ENCODE results near the gene DCAF15.

DCAF15 gene

DNA sequence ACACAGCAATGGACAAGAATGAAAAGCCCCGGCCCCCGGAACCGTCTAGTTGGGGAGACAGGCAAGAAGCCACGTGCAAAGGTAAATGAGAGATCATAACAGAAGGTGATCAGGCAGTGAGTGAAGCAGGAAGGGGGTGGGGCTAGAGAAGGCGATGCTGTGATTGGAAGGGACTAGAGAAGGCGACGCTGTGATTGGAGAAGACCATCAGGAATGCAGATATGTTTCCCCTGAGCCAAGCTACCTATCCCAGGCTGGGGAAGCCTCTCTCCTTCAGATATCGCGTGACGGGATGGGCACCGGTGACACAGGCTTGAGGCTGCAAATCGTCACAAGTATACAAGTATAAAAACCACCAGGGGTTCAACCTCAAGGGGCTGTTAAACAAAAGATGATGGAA is 21.8 kb downstream of the DCAF15 start:
- DNase-seq (ENCODE audit: low read depth in 2 of 2, low spot score in 1 of 2), result no peak

- no peak for DNase-seq (ENCODE audit: low read depth in 2 of 2, low spot score in 1 of 2)
These were observed 23.6 kb downstream of the DCAF15 start for GRCh38 chr19:13975870-13976269.

GRCh38 chr19:13976446-13976845 is 24.1 kb downstream of the DCAF15 start:
- no peak for DNase-seq (ENCODE audit: low read depth in 2 of 2, low spot score in 1 of 2)

GRCh38 chr19:13977803-13978202 is 25.5 kb downstream of the DCAF15 start:
- DNase-seq (ENCODE audit: low read depth in 2 of 2, low spot score in 1 of 2), result no peak

GRCh38 chr19:13978351-13979243 is 26.3 kb downstream of the DCAF15 start:
- DNase-seq (ENCODE audit: low read depth in 2 of 2, low spot score in 1 of 2), result no peak

DNA sequence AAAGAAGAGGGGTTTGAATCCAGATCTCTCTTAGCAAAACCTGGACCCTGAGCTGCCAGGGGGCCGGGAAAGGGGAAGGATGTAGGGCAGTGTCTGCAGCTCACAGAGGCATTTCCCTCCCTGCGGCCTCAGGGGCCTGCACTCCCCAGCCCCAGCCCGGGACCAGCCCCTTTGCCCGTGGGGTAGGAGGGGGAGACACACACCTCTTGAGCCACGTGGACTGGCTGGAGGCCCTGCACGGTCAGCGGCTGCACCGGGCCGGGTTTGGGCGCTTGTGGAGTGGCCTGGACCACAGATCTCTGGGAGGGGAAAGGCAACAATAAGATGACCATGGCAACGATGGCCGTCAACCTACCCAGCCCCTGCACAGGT is 26.9 kb downstream of the DCAF15 start:
- DNase-seq (ENCODE audit: low read depth in 2 of 2, low spot score in 1 of 2), result no peak

DNA sequence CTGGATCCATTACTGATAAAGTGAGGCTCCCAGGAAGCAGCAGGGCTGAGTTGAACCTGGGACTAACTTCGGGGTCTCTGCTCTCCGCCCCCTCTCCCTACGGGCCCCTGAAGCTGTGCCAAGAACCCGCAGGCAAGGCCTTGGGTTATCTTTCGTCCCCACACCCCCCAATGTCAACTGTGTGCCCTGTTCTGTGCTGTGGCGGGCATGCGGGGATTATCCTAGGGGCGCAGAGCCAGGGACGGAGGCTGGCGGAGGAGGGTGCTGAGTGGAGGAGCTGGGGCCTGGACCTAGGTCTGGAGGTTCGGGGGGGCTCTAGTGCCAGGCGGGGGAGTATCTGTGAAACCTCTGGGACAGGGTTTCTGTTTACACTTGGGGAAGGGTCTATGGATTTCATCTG is 27.4 kb downstream of the DCAF15 start:
- no peak for DNase-seq (ENCODE audit: low read depth in 2 of 2, low spot score in 1 of 2)

GRCh38 chr19:13980340-13980739 is 28.0 kb downstream of the DCAF15 start:
- DNase-seq (ENCODE audit: low read depth in 2 of 2, low spot score in 1 of 2), result no peak

GRCh38 chr19:13981021-13981420 is 28.7 kb downstream of the DCAF15 start:
- no peak for DNase-seq (ENCODE audit: low read depth in 2 of 2, low spot score in 1 of 2)

DNA sequence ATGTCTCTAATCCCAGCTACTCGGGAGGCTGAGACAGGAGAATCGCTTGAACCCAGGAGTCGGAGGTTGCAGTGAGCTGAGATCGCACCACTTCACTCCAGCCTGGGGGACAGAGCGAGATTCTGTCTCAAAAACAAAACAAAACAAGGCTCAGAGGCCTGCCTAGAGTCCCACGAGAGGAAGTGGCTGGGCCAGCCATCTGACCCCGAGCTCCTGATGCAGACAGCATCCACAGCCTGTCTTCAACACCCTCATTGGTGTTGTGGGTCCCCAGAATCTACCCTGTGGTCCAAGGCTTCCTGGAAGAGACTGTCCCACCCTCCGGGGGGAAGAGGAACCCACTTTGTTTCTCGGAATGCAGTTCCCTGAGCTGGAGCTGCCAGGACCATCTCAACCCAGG is 29.2 kb downstream of the DCAF15 start:
- no peak for DNase-seq (ENCODE audit: low read depth in 2 of 2, low spot score in 1 of 2)

DNA sequence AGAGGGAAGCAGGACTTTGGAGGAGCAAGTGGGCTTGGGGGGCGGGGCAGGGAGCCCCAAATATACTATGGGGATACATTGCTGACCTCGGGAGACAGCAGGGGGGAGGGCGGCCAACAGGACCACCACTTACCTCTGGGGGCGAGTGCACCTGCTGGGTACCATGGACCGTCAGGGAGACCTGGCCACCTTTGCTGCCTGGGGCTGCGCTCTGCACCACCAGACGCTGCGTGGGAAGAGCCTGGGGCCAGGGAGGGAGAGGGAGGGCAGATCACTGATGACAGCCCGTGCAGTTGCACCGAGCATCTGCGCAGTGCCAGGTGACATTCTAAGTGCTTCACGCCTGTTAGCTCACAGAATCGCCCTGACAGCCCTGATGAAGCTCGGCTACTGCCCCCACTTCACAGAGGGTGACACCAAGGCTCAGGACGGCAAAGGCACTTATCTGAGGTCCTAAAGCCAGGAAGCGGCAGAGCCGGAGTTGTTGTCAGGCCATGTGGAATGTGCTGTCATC is 29.7 kb downstream of the DCAF15 start:
- DNase-seq (ENCODE audit: low read depth in 2 of 2, low spot score in 1 of 2), result no peak

- no peak for DNase-seq (ENCODE audit: low read depth in 2 of 2, low spot score in 1 of 2)
These were observed 30.5 kb downstream of the DCAF15 start for GRCh38 chr19:13982773-13983172.

DNA sequence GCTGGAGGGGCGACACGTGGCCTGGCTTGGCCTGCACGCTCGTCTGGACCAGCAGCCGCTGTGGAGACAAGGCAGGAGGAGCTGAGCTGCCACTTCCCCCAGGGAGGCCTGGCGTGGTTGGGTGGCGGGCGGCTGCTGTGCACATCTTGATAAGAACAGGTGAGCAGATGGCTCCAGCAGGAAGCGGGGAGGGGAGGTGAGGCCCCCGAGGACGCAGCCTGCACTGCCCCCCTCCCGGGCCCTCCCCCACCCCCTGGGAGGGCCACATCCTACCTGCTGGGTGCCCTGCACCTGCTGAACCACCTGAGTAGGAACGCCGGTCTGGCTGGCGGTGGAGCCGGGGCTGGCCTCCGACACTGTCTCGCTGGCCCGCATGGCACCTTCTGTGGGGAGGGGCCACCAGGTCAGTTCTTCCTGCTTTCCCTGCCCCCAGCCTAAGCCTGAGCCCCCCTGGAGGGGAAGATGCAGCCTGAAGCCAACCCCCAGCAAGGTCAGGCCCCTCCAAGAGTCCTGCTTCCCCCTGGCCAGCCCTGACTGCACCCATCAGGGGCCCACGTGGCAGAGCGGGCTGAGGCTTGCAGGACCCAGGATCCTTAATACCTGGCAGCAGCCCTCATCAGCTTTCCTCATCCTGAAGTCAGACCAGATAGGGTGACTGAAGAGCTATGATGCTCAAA is 31.0 kb downstream of the DCAF15 start:
- no peak for DNase-seq (ENCODE audit: low read depth in 2 of 2, low spot score in 1 of 2)

DNA sequence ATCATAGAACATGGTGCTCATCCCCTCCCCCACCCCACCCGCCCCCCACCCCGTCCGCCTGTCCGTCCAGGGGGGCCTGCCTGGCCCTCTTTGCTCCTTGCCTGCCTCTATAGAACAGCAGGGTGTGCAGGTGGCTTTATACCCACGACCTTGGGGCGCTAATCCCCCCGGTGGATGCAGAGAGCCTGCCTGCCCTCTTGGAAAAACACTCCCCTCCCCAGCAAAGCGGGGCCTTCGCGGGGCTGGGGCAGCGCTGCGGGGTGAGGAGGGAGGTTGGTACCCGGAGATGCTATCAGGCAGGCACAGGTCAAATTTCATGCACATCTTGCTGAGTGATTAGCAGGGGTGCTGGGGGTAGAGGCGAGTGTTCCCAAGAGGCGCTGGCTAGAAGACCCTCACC is 31.9 kb downstream of the DCAF15 start:
- no peak for DNase-seq (ENCODE audit: low read depth in 2 of 2, low spot score in 1 of 2)

DNA sequence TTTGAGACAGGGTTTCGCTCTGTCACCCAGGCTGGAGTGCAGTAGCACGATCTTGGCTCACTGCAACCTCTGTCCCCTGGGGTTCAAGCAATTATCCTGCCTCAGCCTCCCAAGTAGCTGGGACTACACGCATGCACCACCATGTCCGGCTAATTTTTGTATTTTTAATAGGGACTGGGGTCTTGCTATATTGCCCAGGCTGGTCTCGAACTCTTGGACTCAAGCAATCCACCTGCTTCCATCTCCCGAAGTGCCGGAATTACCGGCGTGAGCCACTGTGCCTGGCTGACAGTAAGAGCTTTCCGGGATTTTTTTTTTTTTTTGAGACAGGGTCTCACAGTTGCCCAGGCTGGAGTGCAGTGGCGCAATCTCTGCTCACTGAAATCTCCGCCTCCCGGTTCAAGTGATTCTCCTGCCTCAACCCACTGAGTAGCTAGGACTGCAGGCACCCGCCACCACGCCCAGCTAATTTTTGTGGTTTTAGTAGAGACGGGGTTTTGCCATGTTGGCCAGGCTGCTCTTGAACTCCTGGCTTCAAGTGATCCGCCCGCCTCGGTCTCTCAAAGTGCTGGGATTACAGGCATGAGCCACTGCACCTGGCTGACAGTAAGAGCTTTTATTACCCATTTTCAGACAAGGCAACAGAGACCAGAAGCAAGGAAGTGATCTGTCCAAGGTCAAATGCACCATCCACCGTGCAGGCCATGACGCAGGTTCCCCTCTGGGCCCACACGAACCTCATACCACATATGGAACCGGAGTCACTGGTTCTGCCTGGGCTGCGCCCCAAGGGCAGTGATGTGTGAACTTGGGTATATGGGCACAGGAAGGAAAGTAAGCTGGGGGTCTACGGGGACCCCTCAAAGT is 32.8 kb downstream of the DCAF15 start:
- no peak for DNase-seq (ENCODE audit: low read depth in 2 of 2, low spot score in 1 of 2)

DNA sequence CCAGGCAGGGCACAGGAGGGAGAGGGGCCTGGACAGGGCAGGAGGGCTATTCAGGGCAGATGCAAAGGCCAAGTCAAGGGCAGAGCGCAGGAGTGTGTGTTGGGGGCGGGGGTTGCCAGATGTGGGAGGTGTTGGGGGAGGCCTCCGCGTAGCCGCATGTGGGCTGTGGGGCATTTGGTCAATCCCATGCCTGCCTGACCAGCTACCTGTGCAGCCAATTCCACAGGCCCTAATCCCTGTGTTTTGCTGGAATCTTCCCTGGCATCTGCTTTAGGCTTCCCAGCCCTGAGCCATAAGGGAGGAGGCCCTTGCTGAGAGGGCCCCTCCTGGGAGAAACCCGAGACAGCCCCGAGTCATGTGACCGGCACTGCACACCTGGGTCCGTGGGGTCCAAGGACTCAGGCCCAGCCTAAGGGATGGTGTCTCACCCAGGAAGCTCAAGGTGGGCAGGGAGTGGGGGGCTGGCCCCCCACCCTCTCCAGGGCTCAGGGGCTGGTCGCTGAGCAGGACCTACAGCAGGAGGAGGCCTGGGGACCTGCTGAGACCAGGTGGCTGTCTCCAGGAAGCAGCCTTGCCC is 33.5 kb downstream of the DCAF15 start:
- DNase-seq (ENCODE audit: low read depth in 2 of 2, low spot score in 1 of 2), result no peak

DNA sequence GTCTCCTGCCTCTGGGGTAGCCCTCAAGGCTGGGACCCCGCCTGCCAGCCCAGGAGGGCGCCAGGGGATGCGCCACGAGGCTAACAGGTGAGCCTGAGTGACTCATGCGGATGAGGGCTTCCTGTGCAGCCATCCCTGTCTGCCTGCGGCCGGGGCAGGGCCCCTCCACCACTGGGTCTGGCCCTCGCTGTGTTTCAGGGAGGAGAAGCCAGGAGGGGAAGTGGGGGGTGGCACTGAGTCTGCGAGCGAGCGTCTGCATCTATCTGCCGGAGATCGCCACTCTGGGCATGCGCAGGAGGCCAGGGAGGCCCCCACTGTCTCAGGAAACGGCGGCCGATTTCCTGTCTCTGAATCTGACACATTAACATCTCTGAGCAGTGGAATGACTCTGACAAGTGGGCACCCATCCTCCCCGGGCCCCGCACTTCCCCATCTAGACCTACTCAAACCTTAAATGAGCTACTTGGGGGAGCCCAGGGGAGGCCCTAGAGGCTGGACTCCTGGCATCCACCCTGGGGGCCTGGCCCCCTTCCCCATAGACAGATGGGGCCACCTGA is 34.1 kb downstream of the DCAF15 start:
- peak; percentile 93 to 99 for DNase-seq (ENCODE audit: low read depth in 2 of 2, low spot score in 1 of 2)

- DNase-seq (ENCODE audit: low read depth in 2 of 2, low spot score in 1 of 2), result no peak
These were observed 35.0 kb downstream of the DCAF15 start for GRCh38 chr19:13987101-13987890.

GRCh38 chr19:13989487-13989886 is 37.2 kb downstream of the DCAF15 start:
- no peak for DNase-seq (ENCODE audit: low read depth in 2 of 2, low spot score in 1 of 2)

DNA sequence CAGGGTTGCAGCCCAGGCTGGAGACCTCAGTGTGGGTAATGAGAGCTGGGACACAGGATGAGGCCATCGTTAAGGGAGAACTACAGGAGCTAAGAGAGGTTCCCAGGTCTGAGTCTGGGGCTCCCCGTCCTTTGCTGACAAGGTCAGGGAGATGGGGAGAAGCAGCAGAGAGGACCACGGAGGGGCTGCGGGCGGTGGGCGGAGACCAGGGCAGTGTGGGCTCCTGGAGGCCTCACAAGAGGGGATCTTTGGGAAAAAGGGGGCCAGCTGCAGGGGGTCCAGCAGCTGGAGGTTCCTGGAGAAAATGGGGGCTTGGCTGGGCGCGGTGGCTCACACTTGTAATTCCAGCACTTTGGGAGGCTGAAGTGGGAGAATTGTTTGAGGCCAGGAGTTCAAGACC is 37.8 kb downstream of the DCAF15 start:
- DNase-seq (ENCODE audit: low read depth in 2 of 2, low spot score in 1 of 2), result no peak

All from stimulated activated CD8-positive, alpha-beta memory T cell treated with anti-CD3 and anti-CD28 coated beads, Interleukin-4, amount 100 ng/mL, for 1 hour (primary cell).